Measurements from ENCODE around the gene PHACTR3.

PHACTR3 gene

DNA sequence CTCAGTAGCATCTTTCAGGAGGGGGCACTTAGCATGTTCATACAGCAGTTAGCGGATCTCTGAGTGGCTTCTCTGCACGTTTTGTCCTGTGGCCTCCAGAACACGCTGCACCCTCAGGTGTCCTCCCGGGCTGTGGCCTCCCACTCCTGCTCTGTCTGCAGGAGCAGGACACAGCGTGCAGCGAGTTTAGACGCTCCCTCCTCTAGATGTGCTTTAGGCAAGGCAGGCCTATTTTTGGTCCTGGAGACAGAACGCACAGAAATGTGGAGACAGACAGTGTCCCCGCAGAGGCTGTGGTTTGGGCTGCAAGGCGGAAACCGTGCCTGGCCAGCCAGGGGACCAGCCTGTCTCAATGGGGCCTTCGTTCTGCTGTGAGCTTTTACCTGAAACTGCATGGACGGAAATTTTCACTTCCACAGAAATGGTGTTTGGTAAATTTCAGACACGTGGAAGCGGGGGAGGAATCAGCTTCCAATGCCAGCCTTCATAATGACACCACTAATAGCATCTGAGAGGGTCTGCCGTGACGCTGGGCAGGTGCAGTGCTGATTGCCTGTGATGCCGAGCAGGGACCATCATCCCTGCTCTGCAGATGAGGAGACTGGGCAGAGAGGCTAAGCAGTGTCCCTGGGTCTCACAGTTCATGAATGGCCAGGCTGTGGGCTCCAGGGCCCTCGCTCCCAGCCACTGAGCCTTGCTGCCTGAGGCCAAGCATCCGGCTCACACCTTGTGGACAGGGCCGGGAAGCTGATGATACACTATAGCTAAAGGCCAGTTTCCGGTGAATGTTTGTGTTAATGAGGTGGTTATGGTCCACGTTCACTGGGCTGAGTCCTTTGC is 208.2 kb downstream of the PHACTR3 start:
- Mint-ChIP-seq H3K4me1 (no peaks in the 10 kb centered on the region), H3K27ac (no peak overlapping the region), H3K9me3 (no peaks in the 10 kb centered on the region), H3K4me3 (no peak overlapping the region), H3K27me3 (no peaks in the 10 kb centered on the region), H3K36me3 (no peaks in the 10 kb centered on the region)
- ATAC-seq, result no peak

DNA sequence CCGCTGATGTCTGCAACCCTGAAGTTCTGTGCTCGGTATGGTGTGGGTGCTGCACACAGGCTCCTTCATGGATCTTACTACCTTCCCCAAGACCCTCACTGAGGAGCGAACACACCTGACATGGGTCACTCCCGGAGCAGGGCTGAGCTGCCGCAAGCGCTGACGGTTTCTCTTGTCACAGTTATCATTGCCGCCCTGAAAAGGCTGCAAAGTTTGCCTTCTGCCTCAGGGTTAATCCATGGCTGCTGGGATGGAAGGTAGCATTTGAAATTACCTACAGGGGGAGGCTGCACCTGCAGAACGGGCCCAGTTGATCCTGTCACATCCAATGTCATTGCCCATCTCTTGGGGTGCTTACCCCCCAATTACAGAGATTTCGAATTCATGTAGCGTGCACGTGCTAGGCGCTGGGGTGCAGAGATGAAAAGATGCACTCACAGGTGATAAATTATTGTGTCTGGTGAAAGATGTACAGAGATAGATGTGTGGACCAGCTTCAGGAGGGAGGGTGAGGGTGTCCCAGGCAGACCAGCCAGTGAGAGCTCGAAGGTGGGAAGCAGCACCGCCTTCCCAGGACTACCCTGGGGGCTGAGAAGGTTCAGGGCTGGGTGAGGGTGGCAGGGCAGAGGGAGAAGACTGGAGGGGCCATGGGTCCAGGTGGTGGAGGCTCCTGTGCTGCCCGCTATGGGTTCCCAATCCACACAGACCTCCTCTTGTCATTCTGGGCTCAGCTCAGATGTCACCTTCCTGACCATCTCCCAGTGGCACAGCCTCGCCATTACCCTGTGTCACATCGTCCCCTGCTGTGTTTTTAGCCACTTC is 209.0 kb downstream of the PHACTR3 start:
- Mint-ChIP-seq H3K27ac (no peak overlapping the region), H3K9me3 (no peaks in the 10 kb centered on the region), H3K4me1 (no peaks in the 10 kb centered on the region), H3K4me3 (no peak overlapping the region), H3K36me3 (no peaks in the 10 kb centered on the region), H3K27me3 (no peaks in the 10 kb centered on the region)
- ATAC-seq, result no peak

DNA sequence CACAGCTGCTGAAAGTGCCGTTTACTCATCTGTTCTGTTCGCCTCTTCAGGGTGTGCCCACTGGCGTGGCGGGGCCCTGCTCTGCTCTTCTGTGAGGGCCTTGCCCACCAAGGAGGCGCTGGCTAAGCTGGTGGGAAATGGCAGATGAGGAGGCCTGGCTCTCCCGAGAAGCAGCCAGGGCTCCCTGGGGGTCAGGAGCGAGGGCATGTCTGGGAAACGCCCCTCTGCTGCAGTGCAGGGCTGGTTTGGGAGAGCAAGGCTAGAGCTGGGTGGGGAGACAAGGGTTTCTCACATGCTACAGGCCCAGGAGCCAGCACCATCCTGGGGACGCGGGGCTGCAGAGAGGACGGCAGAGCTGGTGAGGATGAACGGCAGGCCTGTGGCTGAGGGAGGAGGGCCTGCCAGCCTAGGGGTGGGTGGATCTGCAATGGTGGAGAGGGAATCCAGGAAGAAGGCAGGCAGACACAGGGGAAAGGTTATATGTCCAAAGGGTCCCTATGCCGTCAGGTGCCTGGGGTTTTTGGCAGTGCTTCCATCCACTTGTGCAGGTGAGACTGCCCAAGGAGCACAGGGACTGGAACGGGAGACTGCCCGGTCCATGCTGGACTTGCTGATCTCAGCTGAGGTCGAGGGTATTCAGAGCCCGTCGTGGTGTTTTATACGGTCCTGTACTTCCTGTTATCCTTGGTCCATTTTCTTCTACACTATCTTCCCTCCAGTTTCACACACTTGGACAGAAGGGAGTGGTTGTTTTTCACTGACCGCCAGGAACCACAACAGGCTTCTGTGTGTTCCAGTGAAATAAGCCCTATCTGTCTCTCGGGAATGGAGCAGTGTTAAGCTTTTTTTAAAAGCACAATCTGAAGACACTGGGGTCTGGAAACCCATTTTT is 209.9 kb downstream of the PHACTR3 start:
- H3K27me3 Mint-ChIP-seq, result no peaks in the 10 kb centered on the region
- H3K27ac Mint-ChIP-seq, result no peak overlapping the region

DNA sequence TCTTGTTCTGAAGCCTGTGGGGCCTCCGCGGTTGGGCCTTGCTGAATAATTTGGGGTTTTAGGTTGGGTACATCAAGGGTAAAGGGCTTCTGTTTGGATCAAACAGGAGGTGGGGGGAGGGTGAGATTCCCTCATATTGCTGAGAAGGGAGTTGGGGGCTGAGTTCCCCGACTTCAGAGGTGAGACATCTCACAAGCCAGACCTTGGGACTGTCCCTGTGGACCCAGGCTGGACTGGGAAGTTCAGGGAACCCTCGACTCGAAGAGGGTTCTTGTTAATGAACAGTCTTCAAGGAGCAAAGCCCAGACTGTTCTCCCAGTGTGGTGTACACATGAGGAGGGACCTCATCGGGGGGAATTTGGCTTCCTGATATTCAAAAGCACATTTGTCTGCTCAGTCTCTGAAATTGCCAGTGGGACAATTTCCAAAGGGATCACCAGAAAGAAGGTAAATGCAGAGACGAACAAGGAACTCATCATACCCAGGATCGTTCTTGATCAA is 210.6 kb downstream of the PHACTR3 start:
- no peak for ATAC-seq
- no peaks in the 10 kb centered on the region for H3K4me1 Mint-ChIP-seq
- H3K4me3 Mint-ChIP-seq, result no peak overlapping the region
- H3K27ac Mint-ChIP-seq, result no peak overlapping the region
- no peaks in the 10 kb centered on the region for H3K36me3 Mint-ChIP-seq
- no peaks in the 10 kb centered on the region for H3K9me3 Mint-ChIP-seq
- peaks cover 1% of the 10 kb centered on the region for H3K27me3 Mint-ChIP-seq

More for the DNA sequence above, 209.9 kb downstream of the PHACTR3 start:
- no peaks in the 10 kb centered on the region for H3K4me1 Mint-ChIP-seq
- no peaks in the 10 kb centered on the region for H3K36me3 Mint-ChIP-seq
- ATAC-seq, result no peak
- no peak overlapping the region for H3K4me3 Mint-ChIP-seq
- no peaks in the 10 kb centered on the region for H3K9me3 Mint-ChIP-seq

DNA sequence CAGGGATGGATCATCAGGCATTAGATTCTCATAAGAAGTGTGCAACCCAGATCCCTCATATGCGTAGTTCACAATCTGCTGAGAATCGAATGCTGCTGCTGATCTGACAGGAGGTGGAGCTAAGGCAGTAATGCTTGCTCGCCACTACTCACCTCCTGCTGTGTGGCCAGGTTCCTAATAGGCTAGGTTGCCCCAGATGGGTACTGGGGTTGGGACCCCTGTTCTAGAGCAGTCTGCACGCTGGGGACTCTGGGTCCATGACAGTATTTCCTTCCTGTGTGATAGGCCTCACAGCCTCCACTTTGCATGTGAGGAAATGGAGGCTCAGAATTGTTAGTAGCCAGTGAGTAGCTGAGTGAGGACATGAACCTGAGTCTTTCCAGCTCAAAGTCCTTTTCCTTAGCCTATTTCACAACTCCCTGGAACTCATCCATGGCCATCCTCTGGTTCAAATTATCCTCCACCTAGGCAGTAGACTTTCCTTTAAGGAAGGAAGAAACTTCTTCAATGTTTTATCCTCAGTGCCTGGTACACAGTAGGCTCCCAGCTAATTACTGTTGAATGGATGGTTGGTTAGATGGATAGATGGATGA is 211.9 kb downstream of the PHACTR3 start:
- Mint-ChIP-seq H3K27ac (no peak overlapping the region), H3K4me1 (no peaks in the 10 kb centered on the region), H3K27me3 (peaks cover 10% of the 10 kb centered on the region), H3K36me3 (no peaks in the 10 kb centered on the region), H3K9me3 (no peaks in the 10 kb centered on the region), H3K4me3 (no peak overlapping the region)
- ATAC-seq, result no peak

DNA sequence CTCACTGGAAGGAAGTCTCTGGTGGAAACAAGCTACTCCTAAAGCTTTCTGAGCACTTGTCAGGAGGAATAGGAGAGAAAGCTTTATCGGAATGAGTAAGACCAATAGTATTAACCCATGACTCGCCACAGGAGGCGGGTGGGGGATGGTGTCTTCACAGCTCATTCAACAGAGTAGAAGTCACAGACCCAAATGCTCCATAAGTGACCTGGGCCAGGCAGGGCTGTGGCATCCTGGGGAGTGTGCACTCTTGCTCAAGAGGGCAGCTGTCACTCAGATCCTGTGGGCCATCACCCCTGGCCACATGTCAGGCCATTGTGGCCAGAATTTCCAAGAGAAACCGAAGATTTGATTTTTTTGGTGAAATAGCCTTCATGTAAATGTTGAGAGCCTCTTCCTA is 213.1 kb downstream of the PHACTR3 start:
- Mint-ChIP-seq H3K27ac (no peak overlapping the region), H3K9me3 (no peaks in the 10 kb centered on the region), H3K4me3 (no peak overlapping the region), H3K4me1 (no peaks in the 10 kb centered on the region), H3K36me3 (no peaks in the 10 kb centered on the region), H3K27me3 (peaks cover 10% of the 10 kb centered on the region)
- ATAC-seq, result no peak

DNA sequence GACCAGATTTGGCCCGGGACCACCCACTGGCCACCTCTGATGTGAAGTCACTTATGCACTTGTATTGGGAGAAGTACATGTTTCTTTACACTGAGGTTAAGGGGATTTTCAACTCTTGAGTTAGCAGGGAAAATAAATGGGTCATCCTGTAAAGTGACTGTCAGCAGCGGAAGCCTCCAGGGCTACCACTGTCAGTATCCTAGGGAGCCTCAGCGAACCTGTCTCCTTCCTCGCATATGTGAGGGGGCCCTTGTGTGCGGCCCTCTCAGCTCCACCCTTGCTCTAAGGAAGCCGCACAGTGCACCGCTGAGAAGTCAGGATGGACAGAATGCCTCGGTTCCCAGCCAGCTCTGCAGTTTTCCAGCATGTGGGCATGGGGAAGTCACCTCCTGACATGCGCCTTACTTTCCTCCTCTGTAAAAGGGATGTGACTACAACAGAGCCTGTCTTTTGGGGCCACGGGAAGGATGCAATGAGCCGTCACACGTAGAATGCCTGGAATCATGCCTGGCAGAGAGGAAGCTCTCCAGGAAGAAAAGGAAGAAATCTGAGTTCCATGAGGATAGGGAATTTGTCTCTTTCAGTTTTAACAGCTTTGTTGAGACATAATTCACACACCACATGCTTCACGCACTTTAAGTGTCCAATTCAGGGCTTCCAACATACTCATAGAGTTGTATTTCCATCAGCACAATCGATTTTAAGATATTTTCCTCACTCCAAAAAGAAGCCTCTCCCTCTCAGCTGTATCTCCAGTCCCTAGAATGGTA is 213.7 kb downstream of the PHACTR3 start:
- Mint-ChIP-seq H3K36me3 (no peaks in the 10 kb centered on the region), H3K27ac (no peak overlapping the region), H3K4me1 (no peaks in the 10 kb centered on the region), H3K9me3 (no peaks in the 10 kb centered on the region), H3K4me3 (no peak overlapping the region), H3K27me3 (peaks cover 10% of the 10 kb centered on the region)
- ATAC-seq, result no peak

DNA sequence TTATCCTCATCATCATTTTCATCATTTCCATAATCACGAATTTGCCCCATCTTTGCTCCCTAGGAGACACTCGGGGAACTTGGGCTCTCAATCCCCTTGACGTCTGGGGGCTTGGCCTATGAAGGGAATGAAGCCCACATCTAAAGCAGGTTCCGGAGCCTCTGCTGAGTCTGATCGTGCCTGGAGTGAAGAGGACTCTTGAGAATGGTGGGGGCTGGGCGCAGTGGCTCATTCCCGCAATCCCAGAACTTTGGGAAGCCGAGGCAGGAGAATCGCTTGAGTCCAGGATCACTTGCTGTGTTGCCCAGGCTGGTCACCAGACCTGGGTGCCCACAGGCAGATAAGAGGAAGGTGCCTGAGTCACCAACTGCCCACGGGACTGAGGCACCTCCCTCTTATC is 214.6 kb downstream of the PHACTR3 start:
- Mint-ChIP-seq H3K36me3 (no peaks in the 10 kb centered on the region), H3K27me3 (peaks cover 10% of the 10 kb centered on the region), H3K4me1 (no peaks in the 10 kb centered on the region), H3K27ac (no peak overlapping the region), H3K9me3 (no peaks in the 10 kb centered on the region), H3K4me3 (no peak overlapping the region)
- ATAC-seq, result no peak

DNA sequence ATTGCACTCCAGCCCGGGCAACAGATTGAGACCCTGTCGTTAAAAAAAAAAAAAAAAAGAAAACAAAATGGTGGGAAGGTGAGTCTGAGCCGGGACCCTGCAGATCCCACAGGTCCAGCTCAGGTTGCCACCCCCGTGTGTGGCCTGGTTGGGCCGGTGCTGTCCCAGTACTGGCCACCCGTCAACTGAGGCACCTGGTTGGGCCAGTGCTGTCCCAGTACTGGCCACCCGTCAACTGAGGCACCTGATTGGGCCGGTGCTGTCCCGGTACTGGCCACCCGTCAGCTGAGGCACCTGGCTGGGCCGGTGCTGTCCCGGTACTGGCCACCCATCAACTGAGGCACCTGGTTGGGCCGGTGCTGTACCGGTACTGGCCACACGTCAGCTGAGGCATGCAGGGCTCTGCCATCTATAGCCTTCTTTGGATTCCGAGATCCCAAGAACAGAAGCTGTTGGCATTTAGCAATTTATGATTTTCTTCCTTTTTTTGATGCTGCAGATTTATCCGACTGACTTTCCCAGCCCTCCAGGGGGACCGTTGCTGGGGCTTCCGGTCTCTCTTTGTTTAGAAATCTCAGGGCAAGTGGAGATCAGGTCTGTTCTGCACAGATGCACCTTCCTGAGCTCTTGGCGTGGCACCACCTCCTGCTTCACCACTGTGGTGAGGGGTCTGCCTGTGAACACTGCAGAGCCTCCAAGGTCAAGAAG is 215.3 kb downstream of the PHACTR3 start:
- ATAC-seq, result no peak
- Mint-ChIP-seq H3K27ac (no peak overlapping the region), H3K27me3 (peaks cover 10% of the 10 kb centered on the region), H3K36me3 (no peaks in the 10 kb centered on the region), H3K4me3 (no peak overlapping the region), H3K4me1 (no peaks in the 10 kb centered on the region), H3K9me3 (no peaks in the 10 kb centered on the region)

DNA sequence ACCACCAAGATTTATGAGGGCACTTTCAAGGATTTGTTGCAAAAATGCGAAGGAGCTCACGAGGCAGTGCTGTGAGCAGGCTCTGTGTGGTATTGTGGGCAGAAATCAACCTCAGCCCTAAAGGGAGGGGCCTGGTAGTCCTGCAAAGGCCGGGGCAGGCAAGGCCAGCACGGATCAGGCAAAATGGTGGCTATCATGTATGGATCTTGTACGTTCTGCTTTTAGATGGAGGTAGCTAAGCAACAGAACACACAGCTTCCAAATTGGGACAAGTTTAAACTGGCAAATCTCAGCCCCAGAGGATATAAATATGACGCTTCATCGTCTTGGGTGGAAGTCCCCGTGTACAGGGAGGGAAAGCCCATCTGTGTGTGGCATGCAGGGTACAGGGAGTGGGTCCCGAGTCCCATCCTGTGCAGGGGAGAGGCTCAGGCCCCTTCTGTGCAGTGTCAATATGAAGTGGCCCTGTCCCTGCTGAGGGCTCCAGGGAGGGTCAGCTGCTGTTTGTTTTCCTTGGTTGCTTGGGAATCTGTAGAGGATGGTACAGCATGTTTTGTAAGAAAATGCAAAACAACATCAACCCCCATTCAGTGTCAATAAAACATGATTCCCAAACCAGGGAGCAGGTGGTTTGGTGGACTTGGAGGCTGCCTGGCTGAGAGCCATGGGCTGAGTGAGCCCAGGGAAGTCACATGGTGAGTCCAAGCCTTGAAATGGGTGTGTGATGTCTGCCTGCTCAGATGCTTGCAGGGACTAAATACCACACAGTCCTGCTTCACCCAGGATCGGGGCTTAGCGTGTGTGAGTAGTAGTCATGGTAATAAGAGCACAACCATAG is 216.1 kb downstream of the PHACTR3 start:
- H3K9me3 Mint-ChIP-seq, result no peaks in the 10 kb centered on the region
- H3K4me1 Mint-ChIP-seq, result no peaks in the 10 kb centered on the region
- H3K27me3 Mint-ChIP-seq, result peaks cover 10% of the 10 kb centered on the region
- H3K4me3 Mint-ChIP-seq, result no peak overlapping the region
- no peak overlapping the region for H3K27ac Mint-ChIP-seq
- ATAC-seq, result peak; percentile 11
- H3K36me3 Mint-ChIP-seq, result no peaks in the 10 kb centered on the region

DNA sequence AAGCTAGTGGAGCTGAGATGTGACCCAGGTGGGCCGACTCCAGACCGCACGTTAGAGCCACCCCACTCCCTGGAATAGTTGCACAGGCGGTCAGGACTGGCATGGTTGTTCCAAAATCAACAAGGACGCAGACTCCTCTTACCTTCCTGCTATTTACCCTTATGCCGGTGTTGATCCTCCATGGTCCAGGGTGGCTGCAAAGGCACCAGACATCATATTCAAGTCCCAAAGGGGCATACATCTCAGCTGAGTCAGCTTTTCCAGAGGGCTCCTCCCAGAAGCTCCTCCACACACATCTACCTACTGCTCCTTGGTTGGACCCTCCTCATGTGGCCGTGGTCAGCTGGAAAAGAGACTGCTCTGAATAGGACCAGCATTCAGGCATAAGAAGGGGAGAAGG is 216.9 kb downstream of the PHACTR3 start:
- no peaks in the 10 kb centered on the region for H3K9me3 Mint-ChIP-seq
- no peak overlapping the region for H3K27ac Mint-ChIP-seq
- ATAC-seq, result no peak
- H3K36me3 Mint-ChIP-seq, result no peaks in the 10 kb centered on the region
- H3K4me1 Mint-ChIP-seq, result no peaks in the 10 kb centered on the region
- no peak overlapping the region for H3K4me3 Mint-ChIP-seq
- H3K27me3 Mint-ChIP-seq, result peaks cover 10% of the 10 kb centered on the region

DNA sequence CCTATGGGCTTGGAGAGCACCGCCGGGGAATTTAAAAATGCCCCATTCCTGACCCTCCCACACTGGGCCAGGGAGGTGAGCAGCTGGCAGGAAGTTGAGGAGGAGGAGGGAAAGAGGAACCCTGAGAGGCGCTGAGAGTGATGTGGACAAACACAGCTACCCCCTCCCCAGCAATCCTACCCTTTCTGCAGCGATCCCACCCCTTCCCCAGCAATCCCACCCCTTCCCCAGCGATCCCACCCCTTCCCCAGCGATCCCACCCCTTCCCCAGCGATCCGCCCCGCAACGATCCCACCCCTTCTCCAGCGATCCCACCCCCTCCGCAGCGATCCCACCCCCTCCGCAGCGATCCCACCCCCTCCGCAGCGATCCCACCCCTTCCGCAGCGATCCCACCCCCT is 217.4 kb downstream of the PHACTR3 start:
- no peak for ATAC-seq
- Mint-ChIP-seq H3K36me3 (no peaks in the 10 kb centered on the region), H3K27ac (no peak overlapping the region), H3K4me1 (no peaks in the 10 kb centered on the region), H3K9me3 (no peaks in the 10 kb centered on the region), H3K4me3 (no peak overlapping the region), H3K27me3 (peaks cover 10% of the 10 kb centered on the region)
